ENCODE measurements around the gene NINJ1.

NINJ1 gene

DNA sequence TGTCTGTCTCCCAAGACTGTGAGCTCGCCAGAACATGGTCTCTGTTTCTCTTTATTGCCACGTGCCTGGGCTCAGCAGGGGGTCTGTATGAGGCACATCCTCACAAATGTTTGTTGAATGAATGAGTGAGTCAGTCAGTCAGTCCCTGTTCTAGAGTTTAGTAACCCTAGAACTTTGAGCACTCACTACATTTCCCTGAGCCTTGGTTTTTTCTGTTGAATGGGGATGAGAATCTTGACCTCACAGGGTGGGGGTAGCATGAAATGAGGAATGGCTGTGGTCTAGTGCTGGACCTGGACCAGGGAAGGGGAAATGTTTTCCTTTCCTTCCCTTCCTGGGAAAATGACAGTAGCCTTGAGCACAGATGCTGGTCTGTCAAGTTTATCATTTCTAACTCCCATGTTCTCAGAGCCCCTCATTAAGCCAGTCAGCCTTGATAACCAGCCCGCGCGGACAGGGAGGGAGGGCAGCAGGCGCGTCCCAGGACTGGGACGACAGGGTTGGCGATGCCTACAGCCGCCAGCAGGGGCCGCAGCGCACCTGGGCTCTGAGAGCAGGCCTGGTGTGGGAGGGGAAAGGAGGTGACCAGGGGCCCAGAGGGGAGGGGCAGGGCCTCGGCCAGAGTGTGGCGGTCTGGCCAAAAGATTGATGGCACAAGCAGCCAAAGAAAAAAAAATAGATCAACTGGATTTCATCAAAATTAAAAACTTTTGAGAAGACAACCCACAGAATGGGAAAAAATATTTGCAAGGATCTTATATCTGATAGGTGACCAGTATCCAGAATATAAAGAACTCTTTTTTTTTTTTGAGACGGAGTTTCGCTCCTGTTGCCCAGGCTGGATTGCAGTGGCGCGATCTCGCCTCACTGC is 25.8 kb upstream of the NINJ1 start:
- peak; percentile 84 for DNase-seq (ENCODE audit: low read depth)

- no peak for DNase-seq (ENCODE audit: low read depth)
These were observed 22.5 kb upstream of the NINJ1 start for GRCh38 chr9:93156475-93157008.

- DNase-seq (ENCODE audit: low read depth), result no peak
These were observed 21.8 kb upstream of the NINJ1 start for GRCh38 chr9:93155716-93156474.

DNA sequence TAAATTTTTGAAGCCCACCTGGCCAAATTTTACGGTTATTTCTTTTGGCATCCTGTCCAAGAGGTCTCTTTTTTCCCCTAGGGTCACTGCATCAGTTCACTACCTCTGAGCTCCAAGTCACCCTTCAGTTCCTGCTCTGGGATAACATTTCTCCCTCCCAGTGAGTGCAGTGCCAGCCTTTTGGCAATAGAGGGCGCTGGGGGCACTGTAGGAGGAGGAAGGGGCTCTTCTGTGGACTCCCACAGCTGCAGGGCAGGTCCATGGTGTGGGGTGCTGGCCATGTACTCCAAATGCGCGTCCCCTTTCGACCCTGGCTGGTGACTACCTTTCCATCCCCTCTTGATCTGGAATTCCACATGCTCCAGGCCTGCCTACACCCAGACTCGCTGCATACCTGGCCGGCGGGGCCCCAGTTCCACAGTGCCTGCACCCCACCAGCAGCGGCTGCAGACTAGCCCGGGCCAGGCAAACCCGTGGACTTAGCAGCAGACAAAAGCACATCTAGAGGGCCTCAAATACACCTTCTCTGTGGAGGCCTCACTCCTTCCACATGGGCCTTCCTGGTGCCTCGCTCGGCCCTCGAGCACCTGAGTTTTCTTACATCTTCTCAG is 20.3 kb upstream of the NINJ1 start:
- peak; percentile 56 for DNase-seq (ENCODE audit: low read depth)

- DNase-seq (ENCODE audit: low read depth), result no peak
These were observed 17.2 kb upstream of the NINJ1 start for GRCh38 chr9:93151097-93151784.

DNA sequence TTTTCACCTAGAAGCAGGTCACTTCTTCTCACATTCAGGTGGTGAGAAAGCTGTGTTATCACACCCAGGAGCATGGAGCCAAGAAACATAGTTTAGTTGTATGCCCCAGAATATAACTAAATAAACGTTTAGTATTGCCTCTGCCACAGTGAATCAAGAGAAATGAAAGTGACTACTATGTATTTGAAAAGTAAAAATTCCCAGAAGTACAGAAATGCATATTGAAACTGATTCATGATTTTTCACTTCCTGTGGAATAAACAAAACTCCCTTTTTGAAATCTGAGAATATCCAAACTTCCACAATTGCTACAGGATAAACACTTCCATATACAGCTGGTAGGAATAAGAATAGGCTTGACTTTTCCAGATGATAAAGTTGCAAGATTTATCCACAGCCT is 15.3 kb upstream of the NINJ1 start:
- peak; percentile 76 for DNase-seq (ENCODE audit: low read depth)

GRCh38 chr9:93148721-93149120 is 14.7 kb upstream of the NINJ1 start:
- no peak for DNase-seq (ENCODE audit: low read depth)

DNA sequence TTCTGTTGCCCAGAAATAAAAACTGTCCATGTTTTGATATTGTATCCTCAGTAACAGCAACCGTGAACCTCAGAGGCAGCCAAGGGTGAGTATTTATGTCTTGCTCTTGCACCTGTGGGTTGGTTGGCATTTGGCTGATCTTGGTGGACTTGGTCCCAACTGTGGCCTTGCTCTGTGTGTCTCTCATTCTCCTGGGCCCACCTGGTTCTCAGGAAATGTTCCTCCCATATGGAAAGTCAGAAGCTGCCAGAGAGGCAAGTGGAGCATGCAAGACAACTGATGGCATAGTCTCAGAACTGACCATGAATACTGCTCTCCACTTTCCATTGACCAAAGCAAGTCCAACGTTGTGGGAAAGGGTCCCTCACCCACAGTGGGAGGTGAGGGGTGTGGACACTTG is 13.6 kb upstream of the NINJ1 start:
- no peak for DNase-seq (ENCODE audit: low read depth)

GRCh38 chr9:93146696-93147095 is 12.6 kb upstream of the NINJ1 start:
- peak; percentile 48 for DNase-seq (ENCODE audit: low read depth)

DNA sequence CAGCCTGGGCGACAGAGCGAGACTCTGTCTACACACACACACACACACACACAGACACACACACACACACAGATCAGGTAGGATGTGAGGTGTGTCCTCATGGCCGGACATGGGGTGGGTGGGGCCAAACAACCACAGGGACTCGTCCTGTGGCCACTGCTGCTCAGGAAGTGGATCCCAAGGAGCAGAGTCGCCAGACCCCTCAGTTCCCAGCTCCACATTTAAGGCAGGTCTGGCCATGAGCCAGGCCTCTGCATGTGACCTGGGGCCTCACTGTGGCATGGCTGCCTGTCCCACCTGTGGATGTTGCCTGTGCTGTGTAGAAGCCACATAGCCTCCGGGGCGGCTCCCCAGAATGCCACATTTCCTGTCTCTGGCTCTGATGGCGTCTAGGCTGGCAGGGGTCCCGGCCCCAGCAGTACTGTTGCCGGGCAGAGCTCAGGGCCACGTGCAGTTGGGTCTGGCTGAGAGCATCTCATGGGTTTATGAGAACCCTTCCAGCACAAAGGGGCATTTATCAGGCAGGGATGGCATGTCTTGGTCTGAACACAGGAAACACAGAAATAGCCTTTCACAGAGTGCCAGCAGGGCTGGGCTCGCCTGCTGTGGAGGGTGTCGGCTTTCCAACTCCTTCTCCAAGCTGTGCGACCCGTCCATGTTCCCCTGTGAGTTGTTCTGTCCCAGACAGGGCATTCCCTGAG is 9.9 kb upstream of the NINJ1 start:
- no peak for DNase-seq (ENCODE audit: low read depth)

- DNase-seq (ENCODE audit: low read depth), result no peak
These were observed 7.9 kb upstream of the NINJ1 start for GRCh38 chr9:93141771-93142483.

- no peak for DNase-seq (ENCODE audit: low read depth)
These were observed 5.5 kb upstream of the NINJ1 start for GRCh38 chr9:93139365-93140182.

GRCh38 chr9:93138171-93138764 is 4.2 kb upstream of the NINJ1 start:
- no peak for DNase-seq (ENCODE audit: low read depth)

DNA sequence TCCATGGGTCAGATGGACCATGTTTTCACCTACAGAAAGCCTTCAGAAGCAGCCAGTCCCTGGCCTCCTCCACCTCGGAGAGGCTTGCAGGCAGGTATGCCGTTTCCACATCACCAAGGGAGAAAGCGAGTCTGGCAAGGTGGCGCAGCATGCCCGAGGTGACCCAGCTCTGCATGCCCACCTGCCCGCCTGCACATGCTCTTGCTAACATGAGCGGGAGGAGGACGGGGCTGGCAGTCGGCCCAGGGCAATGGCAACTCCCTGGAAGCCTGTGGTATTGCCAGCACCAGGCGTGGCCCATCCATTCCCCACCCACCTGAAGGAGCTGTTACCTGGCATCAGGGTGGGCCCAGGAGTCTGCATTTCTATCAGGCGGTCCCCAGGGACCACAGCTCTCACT is 3.3 kb upstream of the NINJ1 start:
- DNase-seq (ENCODE audit: low read depth), result no peak

- DNase-seq (ENCODE audit: low read depth), result peak; percentile 36
These were observed 2.0 kb upstream of the NINJ1 start for GRCh38 chr9:93136011-93136440.

DNA sequence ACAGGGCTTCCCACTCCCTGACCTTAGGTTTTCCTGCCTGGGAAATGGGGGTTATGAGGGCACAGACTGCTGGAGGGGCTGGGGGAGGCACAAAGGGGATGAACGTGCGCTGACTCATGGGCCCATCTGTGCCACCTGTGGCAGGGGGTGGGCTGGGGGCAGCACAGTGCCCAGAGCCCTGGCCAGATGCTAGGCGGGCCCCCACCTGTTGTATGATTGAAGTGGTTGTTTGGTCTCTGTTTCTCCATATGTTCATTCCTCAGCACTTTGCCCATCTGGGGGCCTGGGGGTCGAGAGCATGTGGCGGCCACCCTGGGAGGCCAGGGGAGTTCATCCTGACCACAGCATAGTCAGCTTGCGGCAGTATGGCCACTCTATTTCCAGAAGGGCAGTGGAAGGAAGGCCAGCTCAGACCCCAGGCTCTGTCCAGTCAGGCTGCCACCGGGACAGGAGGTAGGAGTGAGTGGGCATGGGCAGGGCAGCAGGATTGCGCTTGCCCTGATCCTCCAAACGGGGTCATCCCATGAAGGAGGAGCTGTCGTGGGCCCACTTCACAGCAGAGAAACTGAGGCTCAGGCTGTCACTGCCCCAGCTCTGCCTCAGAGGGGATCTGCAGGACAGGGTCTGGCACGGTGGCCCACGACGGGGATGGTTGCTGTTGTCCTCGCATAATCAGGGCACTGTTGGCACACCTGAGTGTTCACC is 841 bp upstream of the NINJ1 start:
- DNase-seq (ENCODE audit: low read depth), result no peak

- DNase-seq (ENCODE audit: low read depth), result peak; percentile 92
These were observed 403 bp downstream of the NINJ1 start for GRCh38 chr9:93133681-93134014.

- peak; percentile 58 for DNase-seq (ENCODE audit: low read depth)
These were observed 938 bp downstream of the NINJ1 start for GRCh38 chr9:93132946-93133680.

All from ELR (cell line).